ENCODE measurements around the gene GABRP.

The GABRP gene

GRCh38 chr5:170811719-170812118 lies 28.2 kb downstream of the GABRP start:
- no peak for TF ChIP-seq CTCF (IDR thresholded peaks at IDR 0.05; ENCODE audit: low read depth, low read length)
- no peak for DNase-seq (ENCODE audit: low read depth in 2 of 2)
- H3K4me3 ChIP-seq (replicated peaks in 1 of 2; ENCODE audit: low read depth in 2 of 2, low read length in 2 of 2), result no peak overlapping the region

GRCh38 chr5:170813231-170813630 lies 29.7 kb downstream of the GABRP start:
- no peak for TF ChIP-seq CTCF (IDR thresholded peaks at IDR 0.05; ENCODE audit: low read depth, low read length)
- H3K4me3 ChIP-seq (replicated peaks in 1 of 2; ENCODE audit: low read depth in 2 of 2, low read length in 2 of 2), result no peak overlapping the region
- DNase-seq (ENCODE audit: low read depth in 2 of 2), result no peak

- no peak overlapping the region for H3K4me3 ChIP-seq (replicated peaks in 1 of 2; ENCODE audit: low read depth in 2 of 2, low read length in 2 of 2)
- no peak for TF ChIP-seq CTCF (IDR thresholded peaks at IDR 0.05; ENCODE audit: low read depth, low read length)
- DNase-seq (ENCODE audit: low read depth in 2 of 2), result peak in 1 of 2 donors; percentile 46
Measured at GRCh38 chr5:170817195-170817594, 33.7 kb downstream of the GABRP start.

GRCh38 chr5:170818232-170818631 lies 34.7 kb downstream of the GABRP start:
- H3K4me3 ChIP-seq (replicated peaks in 1 of 2; ENCODE audit: low read depth in 2 of 2, low read length in 2 of 2), result no peak overlapping the region
- peak; percentile 68 to 71 for DNase-seq (ENCODE audit: low read depth in 2 of 2)
- TF ChIP-seq CTCF (IDR thresholded peaks at IDR 0.05; ENCODE audit: low read depth, low read length), result no peak

GRCh38 chr5:170819824-170820223 lies 36.3 kb downstream of the GABRP start:
- H3K4me3 ChIP-seq (replicated peaks in 1 of 2; ENCODE audit: low read depth in 2 of 2, low read length in 2 of 2), result no peak overlapping the region
- no peak for DNase-seq (ENCODE audit: low read depth in 2 of 2)
- TF ChIP-seq CTCF (IDR thresholded peaks at IDR 0.05; ENCODE audit: low read depth, low read length), result no peak

- H3K4me3 ChIP-seq (replicated peaks in 1 of 2; ENCODE audit: low read depth in 2 of 2, low read length in 2 of 2), result no peak overlapping the region
- DNase-seq (ENCODE audit: low read depth in 2 of 2), result no peak
- no peak for TF ChIP-seq CTCF (IDR thresholded peaks at IDR 0.05; ENCODE audit: low read depth, low read length)
Measured at GRCh38 chr5:170821257-170821800, 37.8 kb downstream of the GABRP start.

- no peak for DNase-seq (ENCODE audit: low read depth in 2 of 2)
- no peak for TF ChIP-seq CTCF (IDR thresholded peaks at IDR 0.05; ENCODE audit: low read depth, low read length)
- H3K4me3 ChIP-seq (replicated peaks in 1 of 2; ENCODE audit: low read depth in 2 of 2, low read length in 2 of 2), result no peak overlapping the region
Measured at GRCh38 chr5:170826117-170826516, 42.6 kb downstream of the GABRP start.

Data from cardiac fibroblast (primary cell).